IMR-90 (cell line): ENCODE results near the gene AZGP1. TPM values are rescaled to one million over a fixed set of nuclear protein-coding genes. Genes with fewer than 3 reads are reported as not detected.
"Not testable (repeated sequence)": the region's sequence is repeated elsewhere in the genome, so short reads cannot be mapped to it uniquely, and the experiment has no call there.

Experiments
- ATAC-seq: fragments of 200-7000 bp; cut with Tn5 transposase; 2 replicates; pipeline ENCODE4 v1.9.1; 2020; ENCODE audit warnings: low read depth, mild to moderate bottlenecking, moderate library complexity
- BruUV-seq: library from RNA; stranded (reverse); fragments of 400-500 nt; replicated peaks from 2 replicates; lab custom pipeline; 2021; lab: Mats Ljungman, UMichigan
- CTCF ChIA-PET: fragments of 300-600 bp; formaldehyde crosslinking; extraction: SDS; loops from one replicate; lab custom pipeline; 2021; ENCODE audit warnings: antibody characterized with exemption; lab: Yijun Ruan, JAX
- POLR2A ChIA-PET: fragments of 300-600 bp; sonication (Branson Sonifier 250); formaldehyde crosslinking; loops from one replicate; lab custom pipeline; 2022; ENCODE audit warnings: antibody characterized with exemption; ENCODE audit not compliant: unreplicated experiment; lab: Charles Lee
- DNase-seq: peaks from one replicate; pipeline ENCODE4 v3.0.0; 2013
- H2AFZ ChIP-seq: replicated peaks from 2 replicates; pipeline ENCODE3; 2013; ENCODE audit warnings: low read length, mild to moderate bottlenecking; ENCODE audit not compliant: poor library complexity
- H2AK5ac ChIP-seq: 2 replicates; pipeline ENCODE4 v1.6.1; 2013; ENCODE audit warnings: low read depth, low read length, inconsistent platforms
- H2AK9ac ChIP-seq: replicated peaks from 2 replicates; pipeline ENCODE3; 2013; ENCODE audit warnings: mild to moderate bottlenecking, low read depth, low read length, moderate library complexity; ENCODE audit not compliant: poor library complexity
- H2BK120ac ChIP-seq: 2 replicates; pipeline ENCODE4 v1.6.1; 2013; ENCODE audit warnings: low read depth, low read length, inconsistent platforms
- H2BK15ac ChIP-seq: 3 replicates; pipeline ENCODE4 v1.6.1; 2013; ENCODE audit warnings: low read depth, low read length, inconsistent platforms
- H2BK20ac ChIP-seq: 2 replicates; pipeline ENCODE4 v1.6.1; 2013; ENCODE audit warnings: low read depth, mild to moderate bottlenecking, inconsistent platforms, low read length, moderate library complexity
- H2BK5ac ChIP-seq: 2 replicates; pipeline ENCODE4 v1.6.1; 2013; ENCODE audit warnings: mild to moderate bottlenecking, low read depth, low read length, inconsistent platforms; ENCODE audit not compliant: poor library complexity, severe bottlenecking
- H3K14ac ChIP-seq: replicated peaks from 2 replicates; pipeline ENCODE4 v1.6.1; 2013; ENCODE audit warnings: low read depth, low read length, inconsistent platforms
- H3K18ac ChIP-seq: 2 replicates; pipeline ENCODE4 v1.6.1; 2013; ENCODE audit warnings: low read depth, low read length, control low read depth
- H3K23ac ChIP-seq: 2 replicates; pipeline ENCODE4 v1.6.1; 2013; ENCODE audit warnings: low read depth, low read length, inconsistent platforms
- H3K27ac ChIP-seq: 2 replicates; pipeline ENCODE4 v1.5.1; 2013; ENCODE audit warnings: mild to moderate bottlenecking, control low read depth, low read length; ENCODE audit not compliant: insufficient read depth
- H3K27me3 ChIP-seq: 2 replicates; pipeline ENCODE4 v1.6.1; 2013; ENCODE audit warnings: low read length; ENCODE audit not compliant: control insufficient read depth, insufficient read depth
- H3K36me3 ChIP-seq: 2 replicates; pipeline ENCODE4 v1.6.1; 2013; ENCODE audit warnings: low read length, mixed read lengths; ENCODE audit not compliant: control insufficient read depth, insufficient read depth
- H3K4ac ChIP-seq: 2 replicates; pipeline ENCODE4 v1.6.1; 2013; ENCODE audit warnings: low read depth, low read length, inconsistent platforms
- H3K4me1 ChIP-seq: 2 replicates; pipeline ENCODE4 v1.6.1; 2013; ENCODE audit warnings: low read length, mixed read lengths; ENCODE audit not compliant: control insufficient read depth, insufficient read depth
- H3K4me2 ChIP-seq: 2 replicates; pipeline ENCODE4 v1.6.1; 2013; ENCODE audit warnings: low read depth, mild to moderate bottlenecking, control low read depth, low read length, moderate library complexity
- H3K4me3 ChIP-seq: 2 replicates; pipeline ENCODE4 v1.5.1; 2013; ENCODE audit warnings: low read depth, mild to moderate bottlenecking, control low read depth, low read length, moderate library complexity; ENCODE audit not compliant: insufficient read depth
- H3K56ac ChIP-seq: 2 replicates; pipeline ENCODE4 v1.6.1; 2013; ENCODE audit warnings: low read length, inconsistent platforms; ENCODE audit not compliant: insufficient read depth; ENCODE audit errors: extremely low read depth
- H3K79me1 ChIP-seq, 2 experiments: 2 replicates each; pipeline ENCODE4 v1.6.1; 2013; ENCODE audit warnings: low read length in 2 of 2, inconsistent platforms in 1 of 2, low read depth in 1 of 2
- H3K9ac ChIP-seq: 2 replicates; pipeline ENCODE4 v1.6.1; 2013; ENCODE audit warnings: low read depth, low read length, control low read depth
- H3K9me1 ChIP-seq: 2 replicates; pipeline ENCODE4 v1.6.1; 2013; ENCODE audit warnings: low read length, inconsistent platforms; ENCODE audit not compliant: insufficient read depth
- H3K9me3 ChIP-seq: 2 replicates; pipeline ENCODE4 v1.6.1; 2013; ENCODE audit warnings: low read length; ENCODE audit not compliant: control insufficient read depth, insufficient read depth
- H4K20me1 ChIP-seq: 2 replicates; pipeline ENCODE4 v1.6.1; 2013; ENCODE audit warnings: low read length, inconsistent platforms; ENCODE audit not compliant: insufficient read depth
- H4K5ac ChIP-seq: 2 replicates; pipeline ENCODE4 v1.6.1; 2013; ENCODE audit warnings: mild to moderate bottlenecking, low read depth, low read length, control low read depth
- H4K8ac ChIP-seq, 2 experiments: 2 replicates each; pipeline ENCODE4 v1.6.1; 2013; ENCODE audit warnings: low read depth in 2 of 2, low read length in 2 of 2, control low read depth in 1 of 2, inconsistent platforms in 1 of 2
- H4K91ac ChIP-seq: 2 replicates; pipeline ENCODE4 v1.6.1; 2013; ENCODE audit warnings: low read depth, low read length, inconsistent platforms; ENCODE audit not compliant: insufficient read depth
- WGBS, 2 experiments: methylation state at CpG; one replicate each; pipeline versions ENCODE4 v1.1.5 to v1.1.7; 2013; ENCODE audit warnings: missing lambda C conversion rate in 2 of 2; ENCODE audit not compliant: insufficient read length in 1 of 2; ENCODE audit errors: extremely low coverage in 2 of 2; 5-methylcytosine and 5-hydroxymethylcytosine counted together
- dilution Hi-C: fragments of 300-500 bp; cut with HindIII; formaldehyde crosslinking; loops from one replicate; pipeline ENCODE4 v1.14.3; 2018; ENCODE audit warnings: low sequenced_read_pairs; ENCODE audit not compliant: unreplicated experiment
- in situ Hi-C: fragments of 300-500 bp; cut with MboI; formaldehyde crosslinking; loops from 3 replicates; pipeline ENCODE4 v1.14.3; 2019; ENCODE audit warnings: low sequenced_read_pairs, inconsistent platforms, mixed read lengths
- intact Hi-C: fragments of 100-400 bp; cut with micrococcal nuclease; formaldehyde crosslinking; loops from 2 replicates; pipeline ENCODE4 v1.10.0; 2022
- polyA plus RNA-seq, 3 experiments: library from polyadenylated mRNA; depleted of rRNA; stranded (reverse); fragments of >200 nt; gene quantifications; 2 replicates each; pipeline ENCODE4 v1.2.3, GENCODE V29; 2012; ENCODE audit warnings: low replicate concordance in 1 of 3
- total RNA-seq: library from RNA; depleted of rRNA; stranded (reverse); fragments of >200 nt; gene quantifications from 2 replicates; pipeline ENCODE4 v1.2.3, GENCODE V29; 2012

Gene AZGP1
- total and polyA plus RNA-seq, 2 of the 4 experiments (the other 2 are of a cell fraction) = not detected

DNA sequence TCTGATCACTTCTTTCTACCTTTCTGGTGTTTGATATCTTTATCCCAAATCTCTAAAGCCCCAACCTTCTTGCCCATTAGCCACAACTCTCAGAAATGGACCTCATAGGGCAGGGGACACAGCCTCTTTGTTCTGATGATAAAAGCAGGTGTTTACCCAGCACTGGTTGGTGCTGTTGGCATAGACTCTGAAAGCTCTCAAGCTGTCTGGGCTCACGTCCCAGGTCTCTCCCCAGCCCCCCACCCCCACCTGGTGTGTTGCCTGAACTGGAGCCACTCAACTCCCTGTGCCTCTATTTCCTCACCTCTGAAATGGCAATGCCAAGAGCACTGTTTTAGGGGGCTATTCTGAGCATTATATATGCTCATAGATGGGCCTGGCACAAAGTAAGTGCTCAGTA lies 6.0 kb downstream of the AZGP1 start:
- H3K79me1 ChIP-seq, H3K9ac ChIP-seq, H2BK20ac ChIP-seq, H3K18ac ChIP-seq, H3K4me3 ChIP-seq, POLR2A ChIA-PET, H2BK5ac ChIP-seq, H4K8ac ChIP-seq, H3K9me3 ChIP-seq, H2BK120ac ChIP-seq, H2AK9ac ChIP-seq, intact Hi-C loops, H3K56ac ChIP-seq, H4K91ac ChIP-seq, H4K20me1 ChIP-seq, H2BK15ac ChIP-seq, H4K5ac ChIP-seq, ATAC-seq, BruUV-seq, H3K27ac ChIP-seq, H3K4me2 ChIP-seq, H3K36me3 ChIP-seq, dilution Hi-C loops, in situ Hi-C loops, H3K14ac ChIP-seq, H3K4ac ChIP-seq, H2AFZ ChIP-seq, H3K23ac ChIP-seq, H3K4me1 ChIP-seq, H3K9me1 ChIP-seq, DNase-seq, H2AK5ac ChIP-seq: not testable (repeated sequence)
- no CpG with 5 or more reads among the region's 1 CpG for WGBS, 2 experiments
- H3K27me3 ChIP-seq = peaks cover 12% of the 10 kb centered on the region
- CTCF ChIA-PET = interaction anchor here (0.7 kb wide), 1 partner anchor 9 kb away, joined by 5 read pairs; no protein-coding TSS in a partner anchor
